ENCODE results near the gene ANAPC5.
"Not testable (repeated sequence)": the region's sequence is repeated elsewhere in the genome, so short reads cannot be mapped to it uniquely, and the experiment has no call there.

- TF ChIP-seq CTCF (conservative IDR thresholded peaks at IDR 0.05; ENCODE audit: low read depth, low read length); EZH2 (IDR thresholded peaks at IDR 0.05; ENCODE audit: low read length, unreplicated experiment): not testable (repeated sequence)
Measured at GRCh38 chr12:121374336-121374735, 22.1 kb upstream of the ANAPC5 start.
